H9 (cell line): ENCODE measurements around the gene EBP. TPM values are rescaled to one million over a fixed set of nuclear protein-coding genes. Genes with fewer than 3 reads are reported as not detected.

Experiments used
- DNase-seq: peaks from one replicate; pipeline ENCODE4 v3.0.0-alpha.2; 2017
- H2AFZ ChIP-seq: one replicate; pipeline ENCODE4 v1.6.1; 2013; ENCODE audit warnings: mild to moderate bottlenecking, low read length, control low read depth, moderate library complexity
- H2AK5ac ChIP-seq: 2 replicates; pipeline ENCODE4 v1.6.1; 2013; ENCODE audit warnings: low read length, control low read depth, mixed read lengths; ENCODE audit not compliant: insufficient read length
- H2BK120ac ChIP-seq: one replicate; pipeline ENCODE4 v1.6.1; 2013; ENCODE audit warnings: low read depth, mild to moderate bottlenecking, low read length, control low read depth, inconsistent platforms; ENCODE audit not compliant: poor library complexity, severe bottlenecking
- H2BK12ac ChIP-seq: 2 replicates; pipeline ENCODE4 v1.6.1; 2013; ENCODE audit warnings: low read length, control low read depth, mixed read lengths, low read depth; ENCODE audit not compliant: insufficient read length
- H2BK15ac ChIP-seq: 2 replicates; pipeline ENCODE4 v1.6.1; 2013; ENCODE audit warnings: low read depth, low read length, control low read depth
- H2BK20ac ChIP-seq: one replicate; pipeline ENCODE4 v1.6.1; 2013; ENCODE audit warnings: low read depth, mild to moderate bottlenecking, low read length, control low read depth, inconsistent platforms; ENCODE audit not compliant: poor library complexity, severe bottlenecking
- H2BK5ac ChIP-seq: 2 replicates; pipeline ENCODE4 v1.6.1; 2013; ENCODE audit warnings: low read length, control low read depth, mixed read lengths; ENCODE audit not compliant: insufficient read length
- H3K14ac ChIP-seq: 2 replicates; pipeline ENCODE4 v1.6.1; 2013; ENCODE audit warnings: low read length, control low read depth; ENCODE audit not compliant: insufficient read depth
- H3K18ac ChIP-seq: 2 replicates; pipeline ENCODE4 v1.6.1; 2013; ENCODE audit warnings: low read depth, mild to moderate bottlenecking, mixed read lengths, low read length, control low read depth; ENCODE audit not compliant: insufficient read length
- H3K23ac ChIP-seq: 2 replicates; pipeline ENCODE4 v1.6.1; 2013; ENCODE audit warnings: low read length, control low read depth, mixed read lengths, low read depth; ENCODE audit not compliant: insufficient read length
- H3K23me2 ChIP-seq: 2 replicates; pipeline ENCODE4 v1.6.1; 2013; ENCODE audit warnings: low read depth, mild to moderate bottlenecking, mixed read lengths, low read length, control low read depth; ENCODE audit not compliant: insufficient read length, poor library complexity, severe bottlenecking
- H3K27ac ChIP-seq: 2 replicates; pipeline ENCODE4 v1.5.1; 2013; ENCODE audit warnings: low read length, control low read depth, mixed read lengths, low read depth; ENCODE audit not compliant: insufficient read length
- H3K27me3 ChIP-seq: 2 replicates; pipeline ENCODE4 v1.6.1; 2013; ENCODE audit warnings: low read length, control low read depth, inconsistent platforms; ENCODE audit not compliant: insufficient read depth
- H3K4ac ChIP-seq: 2 replicates; pipeline ENCODE4 v1.6.1; 2013; ENCODE audit warnings: low read depth, mild to moderate bottlenecking, control low read depth, inconsistent platforms, low read length, moderate library complexity
- H3K4me1 ChIP-seq: 2 replicates; pipeline ENCODE4 v1.6.1; 2013; ENCODE audit warnings: low read length, control low read depth, inconsistent platforms; ENCODE audit not compliant: insufficient read depth
- H3K4me2 ChIP-seq: 2 replicates; pipeline ENCODE4 v1.6.1; 2013; ENCODE audit warnings: low read length, control low read depth, mixed read lengths; ENCODE audit not compliant: insufficient read length, insufficient read depth
- H3K56ac ChIP-seq: 2 replicates; pipeline ENCODE4 v1.6.1; 2013; ENCODE audit warnings: low read depth, mild to moderate bottlenecking, mixed read lengths, low read length, control low read depth; ENCODE audit not compliant: insufficient read length
- H3K79me1 ChIP-seq: 2 replicates; pipeline ENCODE4 v1.6.1; 2013; ENCODE audit warnings: low read depth, mild to moderate bottlenecking, moderate library complexity, low read length, control low read depth, inconsistent platforms; ENCODE audit not compliant: insufficient read depth, poor library complexity, severe bottlenecking
- H3K79me2 ChIP-seq: 2 replicates; pipeline ENCODE4 v1.6.1; 2013; ENCODE audit warnings: low read length, control low read depth, inconsistent platforms; ENCODE audit not compliant: insufficient read depth
- H3K9ac ChIP-seq: 2 replicates; pipeline ENCODE4 v1.6.1; 2013; ENCODE audit warnings: low read length, control low read depth, mixed read lengths; ENCODE audit not compliant: insufficient read length; ENCODE audit errors: extremely low read depth
- H3K9me3 ChIP-seq: one replicate; pipeline ENCODE4 v1.6.1; 2013; ENCODE audit warnings: low read depth, low read length, inconsistent platforms; ENCODE audit not compliant: control insufficient read depth
- H3T11ph ChIP-seq: one replicate; pipeline ENCODE4 v1.6.1; 2013; ENCODE audit warnings: mild to moderate bottlenecking, low read length, control low read depth, inconsistent platforms
- H4K20me1 ChIP-seq: one replicate; pipeline ENCODE4 v1.6.1; 2013; ENCODE audit not compliant: control insufficient read depth, insufficient read length, insufficient read depth
- H4K5ac ChIP-seq: 2 replicates; pipeline ENCODE4 v1.6.1; 2013; ENCODE audit warnings: low read depth, mild to moderate bottlenecking, mixed read lengths, low read length, control low read depth; ENCODE audit not compliant: insufficient read length
- H4K8ac ChIP-seq: replicated peaks from 2 replicates; pipeline ENCODE4 v1.6.1; 2013; ENCODE audit warnings: low read length, control low read depth, mixed read lengths, low read depth; ENCODE audit not compliant: insufficient read length
- H4K91ac ChIP-seq: 2 replicates; pipeline ENCODE4 v1.6.1; 2013; ENCODE audit warnings: low read depth, mild to moderate bottlenecking, moderate library complexity, mixed read lengths, low read length, control low read depth; ENCODE audit not compliant: insufficient read length
- H3K27ac Mint-ChIP-seq, 3 experiments: 2 replicates in 2 of 3; 3 replicates in 1 of 3; pipeline ENCODE4 v1.8.0; 2020 to 2021; ENCODE audit warnings: mixed read lengths in 3 of 3, mild to moderate bottlenecking in 1 of 3, moderate library complexity in 1 of 3
- H3K27me3 Mint-ChIP-seq: 2 replicates; pipeline ENCODE4 v1.8.0; 2021; ENCODE audit warnings: low read depth, mild to moderate bottlenecking, moderate library complexity, mixed read lengths
- H3K36me3 Mint-ChIP-seq, 3 experiments: 2 replicates in 2 of 3; 3 replicates in 1 of 3; pipeline ENCODE4 v1.8.0; 2020 to 2021; ENCODE audit warnings: low read depth in 3 of 3, mixed read lengths in 3 of 3; ENCODE audit not compliant: insufficient read depth in 1 of 3
- H3K4me1 Mint-ChIP-seq, 2 experiments: 2 replicates each; pipeline ENCODE4 v1.8.0; 2020; ENCODE audit warnings: mixed read lengths in 2 of 2
- H3K4me3 Mint-ChIP-seq, 2 experiments: 2 replicates in 1 of 2; 3 replicates in 1 of 2; pipeline ENCODE4 v1.8.0; 2020 to 2021; ENCODE audit warnings: mild to moderate bottlenecking in 2 of 2, mixed read lengths in 2 of 2, moderate library complexity in 1 of 2
- H3K9me3 Mint-ChIP-seq, 2 experiments: 2 replicates in 1 of 2; 3 replicates in 1 of 2; pipeline ENCODE4 v1.8.0; 2020; ENCODE audit warnings: mild to moderate bottlenecking in 2 of 2, mixed read lengths in 2 of 2, moderate library complexity in 1 of 2
- CTCF ChIP-seq: fragments of 200-600 bp; sonication (generic); conservative IDR thresholded peaks from 3 replicates; pipeline ENCODE4 v1.8.0; 2021; ENCODE audit warnings: antibody characterized with exemption, mild to moderate bottlenecking
- WGBS: extraction: QIAGEN DNeasy Blood & Tissue Kit; methylation state at CpG from one replicate; pipeline ENCODE4 v1.1.7; 2013; ENCODE audit warnings: missing lambda C conversion rate, low lambda C conversion rate, mixed read lengths; ENCODE audit not compliant: insufficient read length; ENCODE audit errors: extremely low coverage; 5-methylcytosine and 5-hydroxymethylcytosine counted together
- total RNA-seq: library from RNA; stranded (reverse); gene quantifications from 2 replicates; pipeline ENCODE4 v1.2.1, GENCODE V29; 2021

EBP gene
- total RNA-seq, 1 experiment from 2014 or later = 117 TPM

DNA sequence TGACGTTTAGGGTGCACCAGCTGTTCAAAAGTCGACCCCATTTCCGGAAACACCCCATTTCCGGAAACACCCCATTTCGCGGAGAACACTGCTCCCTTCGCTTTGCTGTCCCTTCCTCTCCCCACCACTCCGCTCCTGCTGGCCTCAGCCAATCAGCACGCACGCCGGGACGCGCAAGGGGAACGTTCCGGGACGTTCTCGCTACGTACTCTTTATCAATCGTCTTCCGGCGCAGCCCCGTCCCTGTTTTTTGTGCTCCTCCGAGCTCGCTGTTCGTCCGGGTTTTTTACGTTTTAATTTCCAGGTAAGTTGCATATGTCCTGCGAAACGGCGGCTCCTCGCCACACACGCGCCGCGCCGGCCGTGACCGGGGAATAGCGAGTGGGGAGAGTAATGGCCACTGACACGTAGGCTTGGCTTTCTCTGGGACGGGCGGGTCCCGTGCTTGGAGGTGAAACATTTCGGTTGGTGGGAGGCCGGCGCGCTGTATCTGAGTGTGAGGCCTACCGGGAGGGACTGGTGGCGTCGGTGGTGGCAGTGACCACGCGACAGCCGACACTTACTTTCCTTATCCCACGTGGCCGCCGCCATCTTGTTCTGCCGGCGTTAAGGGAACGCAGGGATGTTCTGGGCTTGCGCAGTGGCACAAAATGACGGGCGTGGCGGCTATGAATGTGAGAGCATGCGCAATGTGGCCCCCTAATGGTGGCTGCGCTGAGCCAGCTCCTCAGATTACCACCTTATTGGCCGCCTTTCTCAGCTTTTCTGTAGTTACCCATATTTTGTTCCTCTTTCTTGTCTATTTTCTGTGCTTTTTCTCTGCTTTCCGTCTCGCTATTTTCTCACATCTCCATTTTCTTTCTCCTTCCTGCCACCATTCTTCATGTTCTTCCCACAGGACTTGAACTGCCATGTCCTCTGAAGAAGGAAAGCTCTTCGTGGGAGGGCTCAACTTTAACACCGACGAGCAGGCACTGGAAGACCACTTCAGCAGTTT is 53.0 kb downstream of the EBP start, which contains the start of gene RBM3:
TSS of gene RBM3 (plus strand) at position 215 of the 997 bp plus-strand sequence. CDS start at position 912, 697 bp downstream.
- no CpG with 5 or more reads among the region's 71 CpGs for whole genome bisulfite sequencing
- Histone ChIP-seq H2BK15ac (no peak within 1 kb of the TSS), H3K56ac (peak within 1 kb of the TSS; percentile 75), H3K14ac (peak within 1 kb of the TSS; percentile 98), H2BK5ac (no peak within 1 kb of the TSS), H2BK12ac (no peak within 1 kb of the TSS), H3K9me3 (peaks cover 28% of the 10 kb centered on the region), H3K23ac (no peak within 1 kb of the TSS), H4K8ac (no peak within 1 kb of the TSS), H3T11ph (no peak within 1 kb of the TSS), H4K20me1 (no peaks in the 10 kb centered on the region), H4K91ac (no peak within 1 kb of the TSS), H2AK5ac (no peak within 1 kb of the TSS), H3K79me2 (no peaks in the 10 kb centered on the region; the same call in 1 of the 2 replicates), H3K27ac (no peak within 1 kb of the TSS), H3K18ac (peak within 1 kb of the TSS; percentile 96), H3K23me2 (peaks cover 4% of the 10 kb centered on the region), H3K79me1 (no peaks in the 10 kb centered on the region), H2BK120ac (peak within 1 kb of the TSS; percentile 98), H3K4me1 (0 out of 2 replicates have a peak, but pooled peaks cover 2% of the 10 kb centered on the region), H3K27me3 (no peaks in the 10 kb centered on the region), H4K5ac (peak within 1 kb of the TSS; percentile 95), H2BK20ac (no peak within 1 kb of the TSS), H2AFZ (no peak within 1 kb of the TSS), H3K4me2 (peak within 1 kb of the TSS; percentile 74), H3K4ac (no peak within 1 kb of the TSS; the same call in 1 of the 2 replicates), H3K9ac (peak within 1 kb of the TSS; percentile 89)
- H3K4me3 Mint-ChIP-seq = peak within 1 kb of the TSS; percentile 96
- H3K27ac Mint-ChIP-seq = peak within 1 kb of the TSS; percentile 99 to 100 (median 99)
- peaks cover 0 to 11% of the 10 kb centered on the region in 2 experiments; a peak in 2 of 4 replicates for H3K4me1 Mint-ChIP-seq
- H3K27me3 Mint-ChIP-seq = no peaks in the 10 kb centered on the region; the same call in none of the 2 replicates
- DNase-seq = peak; percentile 89
- peaks cover 72% of the 10 kb centered on the region in 2 experiments for H3K9me3 Mint-ChIP-seq
- H3K36me3 Mint-ChIP-seq = peaks cover 41 to 52% (median 45%) of the 10 kb centered on the region in 3 experiments
- peak; percentile 45; the same call in 2 of the 3 replicates for TF ChIP-seq CTCF
